Astrocyte of the hippocampus (primary cell): ENCODE results near the gene MAP3K2.
A peak's percentile ranks its signal among the peaks of the same experiment; 100 is the strongest.

ENCODE experiments used
- DNase-seq: peaks from one replicate; pipeline ENCODE4 v3.0.0; 2011; ENCODE audit warnings: low read depth, low spot score

Gene MAP3K2

GRCh38 chr2:127407661-127408003, 19.9 kb upstream of the MAP3K2 start:
- no peak for DNase-seq

GRCh38 chr2:127407091-127407490, 19.3 kb upstream of the MAP3K2 start:
- no peak for DNase-seq

GRCh38 chr2:127406454-127406853, 18.7 kb upstream of the MAP3K2 start:
- DNase-seq = no peak

GRCh38 chr2:127405255-127405610, 17.5 kb upstream of the MAP3K2 start:
- no peak for DNase-seq

- no peak for DNase-seq
These were observed 16.9 kb upstream of the MAP3K2 start for GRCh38 chr2:127404466-127405254.

- DNase-seq = no peak
These were observed 15.7 kb upstream of the MAP3K2 start for GRCh38 chr2:127403460-127403859.

- DNase-seq = no peak
These were observed 14.3 kb upstream of the MAP3K2 start for GRCh38 chr2:127401757-127402695.

GRCh38 chr2:127400897-127401756, 13.4 kb upstream of the MAP3K2 start:
- DNase-seq = no peak

GRCh38 chr2:127400533-127400896, 12.7 kb upstream of the MAP3K2 start:
- DNase-seq = no peak

- peak; percentile 96 for DNase-seq
These were observed 10.4 kb upstream of the MAP3K2 start for GRCh38 chr2:127398239-127398590.

- DNase-seq = no peak
These were observed 9.9 kb upstream of the MAP3K2 start for GRCh38 chr2:127397568-127398238.

GRCh38 chr2:127394492-127394891, 6.7 kb upstream of the MAP3K2 start:
- DNase-seq = no peak

- no peak for DNase-seq
These were observed 5.2 kb upstream of the MAP3K2 start for GRCh38 chr2:127392828-127393578.

- peak; percentile 52 for DNase-seq
These were observed 4.5 kb upstream of the MAP3K2 start for GRCh38 chr2:127392133-127392827.

- DNase-seq = no peak
These were observed 2.1 kb upstream of the MAP3K2 start for GRCh38 chr2:127389778-127390435.

GRCh38 chr2:127388423-127389164, 819 bp upstream of the MAP3K2 start:
- DNase-seq = no peak

- peak; percentile 94 for DNase-seq
These were observed 766 bp downstream of the MAP3K2 start for GRCh38 chr2:127386764-127387654.

GRCh38 chr2:127386246-127386645, 1.5 kb downstream of the MAP3K2 start:
- no peak for DNase-seq
